Gastroesophageal sphincter (tissue), 3 donors: Measurements from ENCODE around the gene USP11.

Experiments
- POLR2AphosphoS5 ChIP-seq: sonication (generic); formaldehyde crosslinking; IDR thresholded peaks from one replicate; pipeline ENCODE4 v1.6.1; 2017; ENCODE audit warnings: antibody characterized with exemption
- TF ChIP-seq, protein P1 (sequence below), 4 experiments: fragments of 200-600 bp in 2 of 4; fragments of 450-650 bp in 2 of 4; sonication (generic) in 1 of 4; IDR thresholded peaks; one replicate each; pipeline ENCODE4 v1.5.1; 2017 to 2019; ENCODE audit warnings: antibody characterized with exemption in 4 of 4, mild to moderate bottlenecking in 2 of 4, moderate library complexity in 2 of 4

DNA sequence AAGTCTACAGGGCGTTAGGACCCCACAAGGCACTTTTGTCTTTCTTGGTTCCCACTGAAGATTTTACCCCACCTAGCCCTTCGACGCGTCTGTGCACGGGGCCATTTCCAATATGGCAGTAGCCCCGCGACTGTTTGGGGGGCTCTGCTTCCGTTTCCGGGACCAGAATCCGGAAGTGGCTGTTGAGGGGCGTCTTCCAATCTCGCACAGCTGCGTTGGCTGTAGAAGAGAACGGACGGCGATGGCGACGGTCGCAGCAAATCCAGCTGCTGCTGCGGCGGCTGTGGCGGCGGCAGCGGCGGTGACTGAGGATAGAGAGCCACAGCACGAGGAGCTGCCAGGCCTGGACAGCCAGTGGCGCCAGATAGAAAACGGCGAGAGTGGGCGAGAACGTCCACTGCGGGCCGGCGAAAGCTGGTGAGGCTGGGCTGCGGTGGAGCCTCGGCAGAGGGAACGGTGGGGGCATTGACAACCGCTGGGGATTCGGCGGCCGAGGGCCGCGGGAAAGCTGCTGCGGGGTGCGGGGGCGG is at the start of gene USP11:
- TF ChIP-seq, protein P1, sequence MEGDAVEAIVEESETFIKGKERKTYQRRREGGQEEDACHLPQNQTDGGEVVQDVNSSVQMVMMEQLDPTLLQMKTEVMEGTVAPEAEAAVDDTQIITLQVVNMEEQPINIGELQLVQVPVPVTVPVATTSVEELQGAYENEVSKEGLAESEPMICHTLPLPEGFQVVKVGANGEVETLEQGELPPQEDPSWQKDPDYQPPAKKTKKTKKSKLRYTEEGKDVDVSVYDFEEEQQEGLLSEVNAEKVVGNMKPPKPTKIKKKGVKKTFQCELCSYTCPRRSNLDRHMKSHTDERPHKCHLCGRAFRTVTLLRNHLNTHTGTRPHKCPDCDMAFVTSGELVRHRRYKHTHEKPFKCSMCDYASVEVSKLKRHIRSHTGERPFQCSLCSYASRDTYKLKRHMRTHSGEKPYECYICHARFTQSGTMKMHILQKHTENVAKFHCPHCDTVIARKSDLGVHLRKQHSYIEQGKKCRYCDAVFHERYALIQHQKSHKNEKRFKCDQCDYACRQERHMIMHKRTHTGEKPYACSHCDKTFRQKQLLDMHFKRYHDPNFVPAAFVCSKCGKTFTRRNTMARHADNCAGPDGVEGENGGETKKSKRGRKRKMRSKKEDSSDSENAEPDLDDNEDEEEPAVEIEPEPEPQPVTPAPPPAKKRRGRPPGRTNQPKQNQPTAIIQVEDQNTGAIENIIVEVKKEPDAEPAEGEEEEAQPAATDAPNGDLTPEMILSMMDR (IDR thresholded peaks at IDR 0.05): no peak
- TF ChIP-seq POLR2AphosphoS5: peak; percentile 82
